DND-41 (cell line): Measurements from ENCODE around the gene MDM1.

ENCODE experiments used
- CTCF ChIP-seq: IDR thresholded peaks from 2 replicates; pipeline ENCODE4 v1.5.1; 2012; ENCODE audit warnings: borderline replicate concordance, low read length, moderate library complexity, mild to moderate bottlenecking; ENCODE audit not compliant: poor library complexity, severe bottlenecking; ENCODE audit errors: extremely low read depth
- EZH2 ChIP-seq: IDR thresholded peaks from 3 replicates; pipeline ENCODE4 v1.6.1; 2012; ENCODE audit warnings: borderline replicate concordance, low read depth, mild to moderate bottlenecking, moderate library complexity, low read length, inconsistent platforms; ENCODE audit not compliant: severe bottlenecking

- TF ChIP-seq CTCF, result no peak
- no peak for TF ChIP-seq EZH2
These were observed 36.2 kb upstream of the MDM1 start for GRCh38 chr12:68368327-68368726.
